A549 (cell line): ENCODE measurements around the gene RIN2. TPM values are rescaled to one million over a fixed set of nuclear protein-coding genes. Genes with fewer than 3 reads are reported as not detected.
A peak's percentile ranks its signal among the peaks of the same experiment; 100 is the strongest.

Source experiments
- ATAC-seq, 2 experiments: fragments of 200-7000 bp in 1 of 2; fragments of >200 bp in 1 of 2; cut with Nextera tagmentation in 1 of 2; cut with Tn5 transposase in 1 of 2; 3 replicates each; pipeline versions ENCODE4 v1.8.0 to v1.9.1; 2018 to 2020; ENCODE audit warnings: mild to moderate bottlenecking in 1 of 2, moderate library complexity in 1 of 2
- CTCF ChIA-PET: fragments of 300-600 bp; sonication (Branson Sonifier 250); formaldehyde crosslinking; extraction: SDS; loops from one replicate; lab custom pipeline; 2021; ENCODE audit warnings: antibody characterized with exemption, inconsistent platforms; lab: Yijun Ruan, JAX
- POLR2A ChIA-PET: fragments of 350-600 bp; formaldehyde crosslinking; extraction: SDS; loops from one replicate; lab custom pipeline; 2021; ENCODE audit warnings: antibody characterized with exemption, inconsistent platforms; lab: Yijun Ruan, JAX
- DNase-seq, 2 experiments: peaks; one replicate each; pipeline versions ENCODE4 v3.0.0 to v3.0.0-alpha.2; 2011 to 2016; ENCODE audit warnings: low read depth in 1 of 2, low spot score in 1 of 2
- FAIRE-seq: peaks from 2 replicates; lab custom pipeline; 2011; peaks lifted over from hg19 to GRCh38; lab: Jason Lieb, UNC
- H3K27ac ChIP-seq, 2 experiments: fragments of >200 bp; sonication (Bioruptor Twin); formaldehyde crosslinking; 3 replicates each; pipeline ENCODE4 v1.5.1; 2016 to 2017
- H3K4me1 ChIP-seq: fragments of >200 bp; sonication (Bioruptor Twin); formaldehyde crosslinking; 3 replicates; pipeline ENCODE4 v1.6.1; 2016
- H3K4me2 ChIP-seq: fragments of >200 bp; sonication (Bioruptor Twin); formaldehyde crosslinking; 3 replicates; pipeline ENCODE4 v1.6.1; 2016
- H3K4me3 ChIP-seq: fragments of >200 bp; sonication (Bioruptor Twin); formaldehyde crosslinking; 3 replicates; pipeline ENCODE4 v1.5.1; 2016
- H3K9me3 ChIP-seq: fragments of >200 bp; sonication (Bioruptor Twin); formaldehyde crosslinking; 3 replicates; pipeline ENCODE4 v1.6.1; 2016
- CEBPB ChIP-seq, 2 experiments: fragments of >200 bp in 1 of 2; sonication (Bioruptor Twin) in 1 of 2; formaldehyde crosslinking in 1 of 2; IDR thresholded peaks; 2 replicates each; pipeline ENCODE4 v1.6.1; 2012 to 2016
- CHD2 ChIP-seq: fragments of 150-350 bp; IDR thresholded peaks from 2 replicates; pipeline ENCODE4 v1.6.1; 2014; ENCODE audit warnings: low read length; ENCODE audit not compliant: partially characterized antibody
- EHMT2 ChIP-seq: fragments of 200-600 bp; sonication (generic); IDR thresholded peaks from 2 replicates; pipeline ENCODE4 v1.6.1; 2016; ENCODE audit warnings: antibody characterized with exemption, low read depth, mild to moderate bottlenecking, moderate library complexity
- EP300 ChIP-seq, 2 experiments: fragments of >200 bp; sonication (Bioruptor Twin); formaldehyde crosslinking; IDR thresholded peaks; 2 replicates in 1 of 2; 3 replicates in 1 of 2; pipeline ENCODE4 v1.6.1; 2016 to 2017
- ESRRA ChIP-seq: fragments of 150-350 bp; IDR thresholded peaks from 2 replicates; pipeline ENCODE4 v1.6.1; 2014; ENCODE audit warnings: mild to moderate bottlenecking, low read length, borderline replicate concordance
- FOSL2 ChIP-seq, 2 experiments: fragments of 450-650 bp in 1 of 2; fragments of >200 bp in 1 of 2; sonication (Bioruptor Twin) in 1 of 2; formaldehyde crosslinking; IDR thresholded peaks; 2 replicates each; pipeline versions ENCODE4 v1.5.0 to v1.6.1; 2016 to 2020; ENCODE audit warnings: mild to moderate bottlenecking in 1 of 2, moderate library complexity in 1 of 2
- FOXS1 ChIP-seq: fragments of 250-450 bp; sonication (Bioruptor Pico); IDR thresholded peaks from 2 replicates; pipeline ENCODE4 v1.5.0; 2020; ENCODE audit warnings: mild to moderate bottlenecking, moderate library complexity
- HEYL ChIP-seq: fragments of 250-450 bp; sonication (Bioruptor Pico); IDR thresholded peaks from 2 replicates; pipeline ENCODE4 v1.8.0; 2021; ENCODE audit warnings: mild to moderate bottlenecking, moderate library complexity
- HOXA7 ChIP-seq: fragments of 250-450 bp; sonication (Bioruptor Pico); IDR thresholded peaks from 2 replicates; pipeline ENCODE4 v1.5.0; 2020; ENCODE audit warnings: mild to moderate bottlenecking, moderate library complexity
- HOXB13 ChIP-seq: fragments of 250-450 bp; sonication (Bioruptor Pico); IDR thresholded peaks from 2 replicates; pipeline ENCODE4 v1.5.0; 2020; ENCODE audit warnings: low read depth, mild to moderate bottlenecking, moderate library complexity
- HOXB5 ChIP-seq: fragments of 250-450 bp; sonication (Bioruptor Pico); IDR thresholded peaks from 2 replicates; pipeline ENCODE4 v1.5.0; 2020; ENCODE audit warnings: mild to moderate bottlenecking, moderate library complexity
- JUN ChIP-seq, 2 experiments: fragments of >200 bp; sonication (Bioruptor Twin); formaldehyde crosslinking; IDR thresholded peaks; 2 replicates in 1 of 2; 3 replicates in 1 of 2; pipeline ENCODE4 v1.6.1; 2016 to 2017
- JUNB ChIP-seq: fragments of >200 bp; sonication (Bioruptor Twin); formaldehyde crosslinking; IDR thresholded peaks from 2 replicates; pipeline ENCODE4 v1.6.1; 2016
- NPAS2 ChIP-seq: fragments of 250-450 bp; sonication (Bioruptor Pico); IDR thresholded peaks from 2 replicates; pipeline ENCODE4 v1.8.0; 2022; ENCODE audit warnings: mild to moderate bottlenecking, moderate library complexity, borderline replicate concordance
- POLR2AphosphoS2 ChIP-seq: conservative IDR thresholded peaks from 2 replicates; pipeline ENCODE4 v1.6.1; 2012; ENCODE audit warnings: low read length, improper control_type of control experiment, inconsistent platforms
- RCOR1 ChIP-seq: fragments of 150-350 bp; IDR thresholded peaks from 2 replicates; pipeline ENCODE4 v1.6.1; 2014; ENCODE audit warnings: antibody characterized with exemption, low read length, low read depth
- RFX5 ChIP-seq: fragments of 450-650 bp; IDR thresholded peaks from 2 replicates; pipeline ENCODE4 v1.7.1; 2014; ENCODE audit warnings: antibody characterized with exemption, mild to moderate bottlenecking, moderate library complexity
- SMC3 ChIP-seq: fragments of >200 bp; sonication (Bioruptor Twin); formaldehyde crosslinking; IDR thresholded peaks from 3 replicates; pipeline ENCODE4 v1.6.1; 2018; ENCODE audit warnings: inconsistent platforms
- TFCP2L1 ChIP-seq: fragments of 250-450 bp; sonication (Bioruptor Pico); IDR thresholded peaks from 2 replicates; pipeline ENCODE4 v1.5.0; 2021; ENCODE audit warnings: mild to moderate bottlenecking
- WGBS: methylation state at CpG from one replicate; pipeline ENCODE4 v1.1.6; 2017; ENCODE audit errors: missing lambda C conversion rate; 5-methylcytosine and 5-hydroxymethylcytosine counted together
- polyA plus RNA-seq, 4 experiments: library from polyadenylated mRNA; depleted of rRNA in 3 of 4; stranded (reverse); fragments of >200 nt; fragmentation: RNase III in 1 of 4; extraction: RNeasy Plus Mini Kit Qiagen cat#74134 plus additional on column Dnase treatment in 1 of 4; gene quantifications; 2 replicates in 3 of 4; 3 replicates in 1 of 4; pipeline ENCODE4 v1.2.3, GENCODE V29; 2011 to 2017
- TF ChIP-seq, protein P1 (sequence below): IDR thresholded peaks from 2 replicates; pipeline ENCODE4 v1.6.1; 2012; ENCODE audit warnings: low read depth, borderline replicate concordance
- TF ChIP-seq, protein P2 (sequence below): fragments of 450-650 bp; IDR thresholded peaks from 2 replicates; pipeline ENCODE4 v1.6.1; 2014; ENCODE audit warnings: antibody characterized with exemption
- TF ChIP-seq, protein P3 (sequence below): fragments of >200 bp; sonication (Bioruptor Twin); formaldehyde crosslinking; IDR thresholded peaks from 3 replicates; pipeline ENCODE4 v1.5.1; 2016
- TF ChIP-seq, protein P4 (sequence below): fragments of 200-600 bp; sonication (generic); IDR thresholded peaks from 2 replicates; pipeline ENCODE4 v1.6.1; 2016; ENCODE audit warnings: antibody characterized with exemption, mild to moderate bottlenecking, moderate library complexity

The RIN2 gene
- polyA plus RNA-seq, 2 of the 4 experiments (the other 2 are of a cell fraction) = 22.4 to 34.7 TPM

DNA sequence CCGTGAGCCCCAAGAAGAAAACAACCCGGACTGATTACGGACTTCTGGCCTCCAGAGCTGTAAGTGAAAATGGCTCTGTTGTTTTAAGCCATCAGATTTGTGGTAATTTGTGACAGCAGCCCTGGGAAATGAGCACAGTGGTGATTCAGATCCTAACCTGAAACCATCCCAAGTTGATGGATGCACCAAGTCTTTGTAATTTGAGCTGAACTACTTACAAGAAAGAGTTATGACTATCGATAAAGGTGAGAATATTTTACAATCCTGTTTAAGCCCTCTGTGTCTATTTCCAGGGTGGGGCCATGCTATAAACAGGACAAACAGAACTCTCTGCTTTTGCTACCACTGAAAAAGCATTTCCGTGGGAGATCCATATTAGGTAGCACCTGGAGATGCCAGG is 19.1 kb upstream of the RIN2 start:
- ATAC-seq (no peak), DNase-seq (no peak), FAIRE-seq (no peak)
- H3K4me1 ChIP-seq = peaks cover 39% of the 10 kb centered on the region
- H3K9me3 ChIP-seq = no peaks in the 10 kb centered on the region
- TF ChIP-seq, protein P1, sequence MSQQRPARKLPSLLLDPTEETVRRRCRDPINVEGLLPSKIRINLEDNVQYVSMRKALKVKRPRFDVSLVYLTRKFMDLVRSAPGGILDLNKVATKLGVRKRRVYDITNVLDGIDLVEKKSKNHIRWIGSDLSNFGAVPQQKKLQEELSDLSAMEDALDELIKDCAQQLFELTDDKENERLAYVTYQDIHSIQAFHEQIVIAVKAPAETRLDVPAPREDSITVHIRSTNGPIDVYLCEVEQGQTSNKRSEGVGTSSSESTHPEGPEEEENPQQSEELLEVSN = no peak
- TF ChIP-seq CEBPB (IDR thresholded peaks at IDR 0.05) (no peak), HEYL (CRISPR knock-in tag) (no peak), SMC3 (no peak), FOSL2 (IDR thresholded peaks at IDR 0.05) (no peak), FOSL2 (CRISPR knock-in tag; IDR thresholded peaks at IDR 0.05) (no peak), EP300 (IDR thresholded peaks at IDR 0.05) (no peak), RFX5 (no peak)
- TF ChIP-seq, protein P2, sequence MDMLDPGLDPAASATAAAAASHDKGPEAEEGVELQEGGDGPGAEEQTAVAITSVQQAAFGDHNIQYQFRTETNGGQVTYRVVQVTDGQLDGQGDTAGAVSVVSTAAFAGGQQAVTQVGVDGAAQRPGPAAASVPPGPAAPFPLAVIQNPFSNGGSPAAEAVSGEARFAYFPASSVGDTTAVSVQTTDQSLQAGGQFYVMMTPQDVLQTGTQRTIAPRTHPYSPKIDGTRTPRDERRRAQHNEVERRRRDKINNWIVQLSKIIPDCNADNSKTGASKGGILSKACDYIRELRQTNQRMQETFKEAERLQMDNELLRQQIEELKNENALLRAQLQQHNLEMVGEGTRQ = no peak
- peak overlapping the region in 1 of 2 experiments; percentile 59; a peak in 3 of 6 replicates for H3K27ac ChIP-seq
- WGBS = 95% methylated on average over 5 of the region's 5 CpGs
- ChIA-PET CTCF (interaction anchor here (1.1 to 1.2 kb wide), 2 partner anchors 44 to 46 kb away, joined by 3 to 4 read pairs; no protein-coding TSS in a partner anchor), POLR2A (no interaction called here)
- H3K4me2 ChIP-seq = no peak overlapping the region
- no peak overlapping the region for H3K4me3 ChIP-seq

GRCh38 chr20:19739351-19739750 is 18.7 kb upstream of the RIN2 start:
- H3K4me3 ChIP-seq = no peak overlapping the region
- DNase-seq (no peak), FAIRE-seq (no peak), ATAC-seq (no peak)
- POLR2A ChIA-PET = no interaction called here
- 94% methylated on average over 10 of the region's 10 CpGs for WGBS
- H3K9me3 ChIP-seq = no peaks in the 10 kb centered on the region
- peak overlapping the region in 1 of 2 experiments; percentile 59; a peak in 3 of 6 replicates for H3K27ac ChIP-seq
- no peak overlapping the region for H3K4me2 ChIP-seq
- TF ChIP-seq SMC3 (no peak), HEYL (CRISPR knock-in tag) (no peak), RCOR1 (no peak), FOXS1 (CRISPR knock-in tag) (no peak), JUN (IDR thresholded peaks at IDR 0.05) (no peak), CHD2 (no peak), FOSL2 (IDR thresholded peaks at IDR 0.05) (no peak), FOSL2 (CRISPR knock-in tag; IDR thresholded peaks at IDR 0.05) (no peak), EP300 (IDR thresholded peaks at IDR 0.05) (no peak), EHMT2 (no peak), ESRRA (no peak), HOXB13 (CRISPR knock-in tag) (no peak), HOXB5 (CRISPR knock-in tag) (no peak), JUNB (no peak), NPAS2 (no peak), TFCP2L1 (no peak), HOXA7 (CRISPR knock-in tag) (no peak), POLR2AphosphoS2 (no peak)
- TF ChIP-seq, protein P3, sequence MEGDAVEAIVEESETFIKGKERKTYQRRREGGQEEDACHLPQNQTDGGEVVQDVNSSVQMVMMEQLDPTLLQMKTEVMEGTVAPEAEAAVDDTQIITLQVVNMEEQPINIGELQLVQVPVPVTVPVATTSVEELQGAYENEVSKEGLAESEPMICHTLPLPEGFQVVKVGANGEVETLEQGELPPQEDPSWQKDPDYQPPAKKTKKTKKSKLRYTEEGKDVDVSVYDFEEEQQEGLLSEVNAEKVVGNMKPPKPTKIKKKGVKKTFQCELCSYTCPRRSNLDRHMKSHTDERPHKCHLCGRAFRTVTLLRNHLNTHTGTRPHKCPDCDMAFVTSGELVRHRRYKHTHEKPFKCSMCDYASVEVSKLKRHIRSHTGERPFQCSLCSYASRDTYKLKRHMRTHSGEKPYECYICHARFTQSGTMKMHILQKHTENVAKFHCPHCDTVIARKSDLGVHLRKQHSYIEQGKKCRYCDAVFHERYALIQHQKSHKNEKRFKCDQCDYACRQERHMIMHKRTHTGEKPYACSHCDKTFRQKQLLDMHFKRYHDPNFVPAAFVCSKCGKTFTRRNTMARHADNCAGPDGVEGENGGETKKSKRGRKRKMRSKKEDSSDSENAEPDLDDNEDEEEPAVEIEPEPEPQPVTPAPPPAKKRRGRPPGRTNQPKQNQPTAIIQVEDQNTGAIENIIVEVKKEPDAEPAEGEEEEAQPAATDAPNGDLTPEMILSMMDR = no peak
- TF ChIP-seq, protein P4, sequence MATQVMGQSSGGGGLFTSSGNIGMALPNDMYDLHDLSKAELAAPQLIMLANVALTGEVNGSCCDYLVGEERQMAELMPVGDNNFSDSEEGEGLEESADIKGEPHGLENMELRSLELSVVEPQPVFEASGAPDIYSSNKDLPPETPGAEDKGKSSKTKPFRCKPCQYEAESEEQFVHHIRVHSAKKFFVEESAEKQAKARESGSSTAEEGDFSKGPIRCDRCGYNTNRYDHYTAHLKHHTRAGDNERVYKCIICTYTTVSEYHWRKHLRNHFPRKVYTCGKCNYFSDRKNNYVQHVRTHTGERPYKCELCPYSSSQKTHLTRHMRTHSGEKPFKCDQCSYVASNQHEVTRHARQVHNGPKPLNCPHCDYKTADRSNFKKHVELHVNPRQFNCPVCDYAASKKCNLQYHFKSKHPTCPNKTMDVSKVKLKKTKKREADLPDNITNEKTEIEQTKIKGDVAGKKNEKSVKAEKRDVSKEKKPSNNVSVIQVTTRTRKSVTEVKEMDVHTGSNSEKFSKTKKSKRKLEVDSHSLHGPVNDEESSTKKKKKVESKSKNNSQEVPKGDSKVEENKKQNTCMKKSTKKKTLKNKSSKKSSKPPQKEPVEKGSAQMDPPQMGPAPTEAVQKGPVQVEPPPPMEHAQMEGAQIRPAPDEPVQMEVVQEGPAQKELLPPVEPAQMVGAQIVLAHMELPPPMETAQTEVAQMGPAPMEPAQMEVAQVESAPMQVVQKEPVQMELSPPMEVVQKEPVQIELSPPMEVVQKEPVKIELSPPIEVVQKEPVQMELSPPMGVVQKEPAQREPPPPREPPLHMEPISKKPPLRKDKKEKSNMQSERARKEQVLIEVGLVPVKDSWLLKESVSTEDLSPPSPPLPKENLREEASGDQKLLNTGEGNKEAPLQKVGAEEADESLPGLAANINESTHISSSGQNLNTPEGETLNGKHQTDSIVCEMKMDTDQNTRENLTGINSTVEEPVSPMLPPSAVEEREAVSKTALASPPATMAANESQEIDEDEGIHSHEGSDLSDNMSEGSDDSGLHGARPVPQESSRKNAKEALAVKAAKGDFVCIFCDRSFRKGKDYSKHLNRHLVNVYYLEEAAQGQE = no peak
- TF ChIP-seq, protein P2 = no peak
- peaks cover 39% of the 10 kb centered on the region for H3K4me1 ChIP-seq
- CTCF ChIA-PET = interaction anchor here (1.1 to 1.2 kb wide), 2 partner anchors 43 to 45 kb away, joined by 3 to 4 read pairs; no protein-coding TSS in a partner anchor
